HG03378 (cell line): ENCODE data around the gene THSD4.
"Not testable (repeated sequence)": the region's sequence is repeated elsewhere in the genome, so short reads cannot be mapped to it uniquely, and the experiment has no call there.

Experiments used
- ATAC-seq: cut with Tn5 transposase; IDR thresholded peaks from one replicate; pipeline ENCODE4 v1.9.1; 2021; ENCODE audit warnings: mild to moderate bottlenecking, moderate library complexity; ENCODE audit not compliant: unreplicated experiment

THSD4 gene

GRCh38 chr15:71248386-71248785 is 133.1 kb downstream of the THSD4 start:
- ATAC-seq: no peak

GRCh38 chr15:71249986-71250385 is 134.7 kb downstream of the THSD4 start:
- no peak for ATAC-seq

- no peak for ATAC-seq
Measured at GRCh38 chr15:71250936-71251583, 135.8 kb downstream of the THSD4 start.

GRCh38 chr15:71251584-71252043 is 136.3 kb downstream of the THSD4 start:
- no peak for ATAC-seq

GRCh38 chr15:71252044-71252739 is 136.9 kb downstream of the THSD4 start:
- ATAC-seq: no peak

GRCh38 chr15:71252740-71253047 is 137.4 kb downstream of the THSD4 start:
- ATAC-seq: no peak

- ATAC-seq: no peak
Measured at GRCh38 chr15:71254491-71254890, 139.2 kb downstream of the THSD4 start.

- no peak for ATAC-seq
Measured at GRCh38 chr15:71256934-71257664, 141.8 kb downstream of the THSD4 start.

GRCh38 chr15:71259866-71260265 is 144.6 kb downstream of the THSD4 start:
- no peak for ATAC-seq

GRCh38 chr15:71261418-71261817 is 146.1 kb downstream of the THSD4 start:
- ATAC-seq: no peak

GRCh38 chr15:71261909-71262308 is 146.6 kb downstream of the THSD4 start:
- ATAC-seq: no peak

- ATAC-seq: no peak
Measured at GRCh38 chr15:71262599-71262998, 147.3 kb downstream of the THSD4 start.

- not testable (repeated sequence) for ATAC-seq
Measured at GRCh38 chr15:71265606-71266005, 150.3 kb downstream of the THSD4 start.

- ATAC-seq: no peak
Measured at GRCh38 chr15:71271327-71271726, 156.1 kb downstream of the THSD4 start.

- no peak for ATAC-seq
Measured at GRCh38 chr15:71272932-71273331, 157.7 kb downstream of the THSD4 start.

GRCh38 chr15:71273731-71274447 is 158.6 kb downstream of the THSD4 start:
- ATAC-seq: no peak

GRCh38 chr15:71274448-71274798 is 159.2 kb downstream of the THSD4 start:
- no peak for ATAC-seq

GRCh38 chr15:71275098-71275497 is 159.8 kb downstream of the THSD4 start:
- ATAC-seq: no peak

- ATAC-seq: no peak
Measured at GRCh38 chr15:71275566-71276335, 160.5 kb downstream of the THSD4 start.

- no peak for ATAC-seq
Measured at GRCh38 chr15:71276336-71276665, 161.0 kb downstream of the THSD4 start.
